ENCODE results near the gene ANP32B. TPM values are rescaled to one million over a fixed set of nuclear protein-coding genes. Genes with fewer than 3 reads are reported as not detected.

ANP32B gene
- 100 to 1,000 TPM in 2 of 3 donors, 10 to 100 TPM in 1; 89.9 to 107 (median 100) TPM for total RNA-seq
- total RNA-seq (2013) = 33.8 TPM

DNA sequence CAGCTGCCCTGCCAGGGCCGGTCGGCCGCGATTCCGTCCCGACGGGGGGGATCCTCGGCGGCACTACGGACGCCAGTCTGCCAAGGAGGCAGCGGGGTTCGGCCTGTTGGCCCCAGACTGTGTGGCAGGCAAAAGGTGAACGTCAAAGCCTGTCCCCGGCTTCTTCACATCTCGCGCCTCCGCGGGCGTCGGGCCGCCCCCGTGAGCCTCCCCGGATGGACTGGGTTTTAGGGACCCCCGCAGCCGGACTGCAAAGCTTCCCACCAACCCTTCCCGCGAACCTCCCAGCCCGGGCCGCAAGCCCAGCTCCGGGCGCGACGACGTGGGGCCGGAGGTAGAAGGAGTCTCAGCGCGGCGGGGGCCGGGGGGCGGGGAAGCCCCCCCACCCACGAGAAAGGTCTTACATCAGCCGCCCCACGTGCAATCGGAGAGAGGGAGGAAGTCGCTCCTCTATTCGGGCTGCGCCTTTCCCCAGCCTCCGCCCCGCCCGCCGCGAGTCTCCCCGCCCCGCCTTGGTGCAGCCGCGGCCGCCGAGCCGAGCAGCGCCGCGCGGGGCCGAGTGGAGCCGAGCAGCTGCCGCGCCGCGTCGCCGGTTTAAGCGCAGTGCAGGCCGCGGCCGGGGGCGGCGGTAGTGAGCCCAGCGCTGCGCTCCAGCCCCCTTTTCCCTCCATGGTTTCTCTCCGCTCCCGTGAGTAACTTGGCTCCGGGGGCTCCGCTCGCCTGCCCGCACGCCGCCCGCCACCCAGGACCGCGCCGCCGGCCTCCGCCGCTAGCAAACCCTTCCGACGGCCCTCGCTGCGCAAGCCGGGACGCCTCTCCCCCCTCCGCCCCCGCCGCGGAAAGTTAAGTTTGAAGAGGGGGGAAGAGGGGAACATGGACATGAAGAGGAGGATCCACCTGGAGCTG lies at the start of gene ANP32B:
Gene ANP32B (plus strand): TSS at position 659 of the 906 bp plus-strand sequence. CDS start 215 bp downstream, at position 874.
- ATAC-seq = peak; percentile 81 to 94 (median 81)
- H3K9me3 ChIP-seq (ENCODE audit: control insufficient read depth, insufficient read depth, low read length) = no peaks in the 10 kb centered on the region
- H3K4me3 Mint-ChIP-seq = peak within 1 kb of the TSS; percentile 84
- TF ChIP-seq CTCF (IDR thresholded peaks at IDR 0.05) = peak; percentile 88
- H3K36me3 Mint-ChIP-seq = no peaks in the 10 kb centered on the region
- H3K27me3 Mint-ChIP-seq (ENCODE audit: low read depth in 2 of 2) = no peaks in the 10 kb centered on the region
- H3K36me3 ChIP-seq (ENCODE audit: control insufficient read depth, insufficient read depth, low read length) = no peaks in the 10 kb centered on the region
- H3K4me1 Mint-ChIP-seq = peaks cover 11 to 32% of the 10 kb centered on the region in 2 donors
- intact Hi-C loops (cut with micrococcal nuclease) = loop anchor here (1.0 to 5.0 kb wide), 3 partner anchors 46 to 73 kb away; partner anchors contain the start of genes HEMGN and NANS
- peak within 1 kb of the TSS; percentile 95 for H3K27ac ChIP-seq (ENCODE audit: low read length)
- H3K4me3 ChIP-seq (ENCODE audit: low read length) = peak within 1 kb of the TSS; percentile 95
- no peaks in the 10 kb centered on the region for H3K27me3 ChIP-seq (ENCODE audit: control insufficient read depth, insufficient read depth, low read length)
- peak; percentile 91 to 96 for DNase-seq
- peaks cover 20% of the 10 kb centered on the region for H3K4me1 ChIP-seq (ENCODE audit: control insufficient read depth, insufficient read depth, low read length)
- peak within 1 kb of the TSS; percentile 53 to 88 for H3K27ac Mint-ChIP-seq
- no peaks in the 10 kb centered on the region for H3K9me3 Mint-ChIP-seq
- WGBS (ENCODE audit: insufficient coverage) = under 1% methylated on average over 104 of the region's 105 CpGs

DNA sequence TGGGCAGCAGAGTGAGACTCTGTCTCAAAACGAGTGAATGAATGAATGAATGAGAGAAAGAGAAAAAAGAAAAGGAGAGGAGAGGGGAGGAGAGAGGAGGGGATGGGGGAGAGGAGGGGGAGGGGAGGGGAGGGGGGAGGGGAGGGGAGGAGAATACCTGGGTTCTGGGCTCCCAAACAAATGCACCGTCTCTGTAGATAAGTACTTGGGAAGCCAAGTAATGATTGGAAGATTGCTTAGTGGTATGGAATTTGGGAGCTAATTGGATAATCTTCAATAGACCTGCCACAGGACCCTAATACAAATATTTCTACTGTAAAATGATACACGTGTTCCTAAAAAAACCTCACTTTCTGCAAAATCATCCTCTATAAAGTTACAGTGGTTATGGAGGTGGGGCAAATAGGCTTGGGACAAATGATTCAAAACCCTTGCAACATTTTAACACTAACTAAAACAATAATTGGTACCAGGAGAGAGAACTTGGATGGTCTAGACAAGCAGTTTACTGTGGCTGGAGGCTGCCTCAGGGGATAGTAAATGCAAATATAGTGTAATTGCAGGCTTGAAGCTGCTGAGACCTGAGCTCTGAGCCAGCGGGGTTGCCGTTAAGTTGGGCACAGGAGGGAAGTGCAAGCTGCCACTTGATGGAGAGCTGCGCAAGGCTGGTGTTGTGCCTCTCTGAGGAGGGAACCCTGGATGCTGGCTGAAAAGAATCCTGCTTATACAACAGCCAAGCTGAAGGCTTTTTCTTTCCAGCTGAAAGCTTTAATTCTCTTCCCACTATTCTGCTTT lies 48.6 kb upstream of the ANP32B start:
- ATAC-seq (no peak), DNase-seq (no peak)
- no peak overlapping the region for H3K27ac Mint-ChIP-seq
- no peak overlapping the region for H3K27ac ChIP-seq (ENCODE audit: low read length)
- no peaks in the 10 kb centered on the region for H3K27me3 ChIP-seq (ENCODE audit: control insufficient read depth, insufficient read depth, low read length)
- H3K4me3 ChIP-seq (ENCODE audit: low read length) = no peak overlapping the region
- H3K4me1 ChIP-seq (ENCODE audit: control insufficient read depth, insufficient read depth, low read length) = peaks cover 8% of the 10 kb centered on the region
- H3K4me1 Mint-ChIP-seq = peaks cover 18 to 21% of the 10 kb centered on the region in 2 donors
- no peaks in the 10 kb centered on the region for H3K9me3 Mint-ChIP-seq
- H3K27me3 Mint-ChIP-seq (ENCODE audit: low read depth in 2 of 2) = no peaks in the 10 kb centered on the region
- intact Hi-C loops (cut with micrococcal nuclease) = loop anchor here (5.0 kb wide), 1 partner anchor 48 kb away; the partner anchor contains the start of gene ANP32B
- no peak overlapping the region for H3K4me3 Mint-ChIP-seq
- WGBS (ENCODE audit: insufficient coverage) = 57% methylated on average over 4 of the region's 6 CpGs
- no peaks in the 10 kb centered on the region for H3K36me3 Mint-ChIP-seq
- TF ChIP-seq CTCF (IDR thresholded peaks at IDR 0.05) = no peak
- H3K36me3 ChIP-seq (ENCODE audit: control insufficient read depth, insufficient read depth, low read length) = no peaks in the 10 kb centered on the region
- no peaks in the 10 kb centered on the region for H3K9me3 ChIP-seq (ENCODE audit: control insufficient read depth, insufficient read depth, low read length)

GRCh38 chr9:97935276-97935675 lies 47.9 kb upstream of the ANP32B start:
- H3K27ac Mint-ChIP-seq = no peak overlapping the region
- no peaks in the 10 kb centered on the region for H3K9me3 Mint-ChIP-seq
- Histone ChIP-seq H3K36me3 (ENCODE audit: control insufficient read depth, insufficient read depth, low read length) (no peaks in the 10 kb centered on the region), H3K27me3 (ENCODE audit: control insufficient read depth, insufficient read depth, low read length) (no peaks in the 10 kb centered on the region), H3K9me3 (ENCODE audit: control insufficient read depth, insufficient read depth, low read length) (no peaks in the 10 kb centered on the region), H3K4me1 (ENCODE audit: control insufficient read depth, insufficient read depth, low read length) (peaks cover 8% of the 10 kb centered on the region), H3K4me3 (ENCODE audit: low read length) (no peak overlapping the region), H3K27ac (ENCODE audit: low read length) (no peak overlapping the region)
- 90% methylated on average over 1 of the region's 1 CpG for WGBS (ENCODE audit: insufficient coverage)
- no peaks in the 10 kb centered on the region for H3K27me3 Mint-ChIP-seq (ENCODE audit: low read depth in 2 of 2)
- peaks cover 18 to 21% of the 10 kb centered on the region in 2 donors for H3K4me1 Mint-ChIP-seq
- H3K36me3 Mint-ChIP-seq = no peaks in the 10 kb centered on the region
- ATAC-seq (no peak), DNase-seq (no peak)
- TF ChIP-seq CTCF (IDR thresholded peaks at IDR 0.05) = no peak
- no peak overlapping the region for H3K4me3 Mint-ChIP-seq
- intact Hi-C loops (cut with micrococcal nuclease) = loop anchor here (5.0 kb wide), 1 partner anchor 47 kb away; the partner anchor contains the start of gene ANP32B

Measured in natural killer cell (primary cell).